CD14-positive monocyte (primary cell): ENCODE results near the gene PLPP7. TPM values are rescaled to one million over a fixed set of nuclear protein-coding genes. Genes with fewer than 3 reads are reported as not detected.

ENCODE experiments used
- DNase-seq, 3 donors: peaks; one replicate each; pipeline ENCODE4 v3.0.0-alpha.2; 2011 to 2022
- H2AFZ ChIP-seq: 2 replicates; pipeline ENCODE4 v1.6.0; 2012; ENCODE audit warnings: mild to moderate bottlenecking, low read depth, low read length, inconsistent platforms; ENCODE audit not compliant: insufficient read depth, poor library complexity, severe bottlenecking
- H3K27ac ChIP-seq, 2 donors: 1 replicate in 1 of 2; 2 replicates in 1 of 2; pipeline ENCODE4 v1.5.1; 2012 to 2013; ENCODE audit warnings: low read length in 2 of 2, control low read depth in 1 of 2, inconsistent platforms in 1 of 2, low read depth in 1 of 2, mild to moderate bottlenecking in 1 of 2
- H3K27me3 ChIP-seq, 2 donors: one replicate each; pipeline versions ENCODE4 v1.6.0 to v1.6.1; 2011 to 2013; ENCODE audit warnings: low read length in 2 of 2; ENCODE audit not compliant: control insufficient read depth in 2 of 2, insufficient read depth in 2 of 2
- H3K36me3 ChIP-seq, 2 donors: replicated peaks in 1 of 2; 1 replicate in 1 of 2; 2 replicates in 1 of 2; pipeline versions ENCODE4 v1.5.1 to v1.6.1; 2012 to 2013; ENCODE audit warnings: low read length in 2 of 2, control low read depth in 1 of 2, inconsistent platforms in 1 of 2, mild to moderate bottlenecking in 1 of 2; ENCODE audit not compliant: insufficient read depth in 2 of 2, control insufficient read depth in 1 of 2
- H3K4me1 ChIP-seq, 2 donors: 1 replicate in 1 of 2; 2 replicates in 1 of 2; pipeline versions ENCODE4 v1.5.1 to v1.6.1; 2012 to 2013; ENCODE audit warnings: low read length in 2 of 2, control low read depth in 1 of 2, inconsistent platforms in 1 of 2, mild to moderate bottlenecking in 1 of 2, moderate library complexity in 1 of 2; ENCODE audit not compliant: insufficient read depth in 2 of 2, control insufficient read depth in 1 of 2
- H3K4me2 ChIP-seq: replicated peaks from 2 replicates; pipeline ENCODE3; 2012; ENCODE audit warnings: low read length, moderate library complexity, mild to moderate bottlenecking; ENCODE audit not compliant: poor library complexity, severe bottlenecking; ENCODE audit errors: extremely low read depth
- H3K4me3 ChIP-seq, 3 experiments: fragments of 200-600 bp in 1 of 3; sonication (generic) in 1 of 3; replicated peaks in 1 of 3; 1 replicate in 2 of 3; 2 replicates in 1 of 3; pipeline ENCODE4 v1.5.1; 2011 to 2013; ENCODE audit warnings: low read length in 3 of 3, mild to moderate bottlenecking in 3 of 3, control low read depth in 2 of 3, low read depth in 2 of 3, inconsistent platforms in 1 of 3, moderate library complexity in 1 of 3
- H3K79me2 ChIP-seq: 2 replicates; pipeline ENCODE4 v1.6.0; 2012; ENCODE audit warnings: mild to moderate bottlenecking, control low read depth, inconsistent platforms, low read length, moderate library complexity; ENCODE audit not compliant: insufficient read depth
- H3K9ac ChIP-seq: 2 replicates; pipeline ENCODE4 v1.6.0; 2017; ENCODE audit warnings: low read length, mild to moderate bottlenecking; ENCODE audit not compliant: insufficient read depth, poor library complexity, severe bottlenecking
- H3K9me3 ChIP-seq, 2 donors: replicated peaks in 1 of 2; 1 replicate in 1 of 2; 2 replicates in 1 of 2; pipeline versions ENCODE4 v1.5.1 to v1.6.1; 2012 to 2013; ENCODE audit warnings: low read length in 2 of 2, control low read depth in 1 of 2; ENCODE audit not compliant: control insufficient read depth in 1 of 2, insufficient read depth in 1 of 2
- H4K20me1 ChIP-seq: 2 replicates; pipeline ENCODE4 v1.6.0; 2012; ENCODE audit warnings: mild to moderate bottlenecking, low read length, control low read depth, moderate library complexity; ENCODE audit not compliant: insufficient read depth
- H3K27ac Mint-ChIP-seq, 7 donors: one replicate each; pipeline ENCODE4 v1.8.0; 2020; ENCODE audit warnings: mild to moderate bottlenecking in 7 of 7, mixed read lengths in 7 of 7, moderate library complexity in 6 of 7, inconsistent platforms in 2 of 7
- H3K27me3 Mint-ChIP-seq, 3 donors: one replicate each; pipeline ENCODE4 v1.8.0; 2021 to 2022; ENCODE audit warnings: low read depth in 3 of 3, mild to moderate bottlenecking in 3 of 3, mixed read lengths in 3 of 3, moderate library complexity in 3 of 3, inconsistent platforms in 1 of 3
- H3K36me3 Mint-ChIP-seq, 2 donors: one replicate each; pipeline ENCODE4 v1.8.0; 2020; ENCODE audit warnings: mixed read lengths in 2 of 2, inconsistent platforms in 1 of 2, mild to moderate bottlenecking in 1 of 2
- H3K4me1 Mint-ChIP-seq: one replicate; pipeline ENCODE4 v1.8.0; 2020; ENCODE audit warnings: mild to moderate bottlenecking, mixed read lengths
- H3K4me3 Mint-ChIP-seq, 2 donors: one replicate each; pipeline ENCODE4 v1.8.0; 2020; ENCODE audit warnings: mild to moderate bottlenecking in 2 of 2, mixed read lengths in 2 of 2, moderate library complexity in 1 of 2
- H3K9me3 Mint-ChIP-seq, 7 donors: one replicate each; pipeline ENCODE4 v1.8.0; 2020 to 2022; ENCODE audit warnings: mixed read lengths in 7 of 7, mild to moderate bottlenecking in 6 of 7, moderate library complexity in 6 of 7, inconsistent platforms in 2 of 7
- CTCF ChIP-seq: fragments of 200-600 bp; IDR thresholded peaks from one replicate; pipeline ENCODE4 v1.8.0; 2022; ENCODE audit warnings: antibody characterized with exemption, mild to moderate bottlenecking
- WGBS: methylation state at CpG from one replicate; pipeline ENCODE4 v1.1.5; 2013; ENCODE audit warnings: missing lambda C conversion rate; ENCODE audit not compliant: insufficient coverage; 5-methylcytosine and 5-hydroxymethylcytosine counted together
- intact Hi-C, 2 donors: fragments of 100-400 bp; cut with micrococcal nuclease; formaldehyde crosslinking; loops; one replicate each; pipeline versions ENCODE4 v1.15.0 to v1.15.1; 2023
- polyA plus RNA-seq, 3 donors: library from polyadenylated mRNA; depleted of rRNA in 1 of 3; unstranded in 2 of 3; stranded (reverse) in 1 of 3; fragments of 300-500 nt in 2 of 3; fragments of >200 nt in 1 of 3; fragmentation: Illumina TruSeq in 2 of 3; gene quantifications; 1 replicate in 2 of 3; 2 replicates in 1 of 3; pipeline ENCODE4 v1.2.3, GENCODE V29; 2012 to 2021

PLPP7 gene
- polyA plus RNA-seq, 3 donors: 1.1 to 3.1 (median 1.5) TPM

DNA sequence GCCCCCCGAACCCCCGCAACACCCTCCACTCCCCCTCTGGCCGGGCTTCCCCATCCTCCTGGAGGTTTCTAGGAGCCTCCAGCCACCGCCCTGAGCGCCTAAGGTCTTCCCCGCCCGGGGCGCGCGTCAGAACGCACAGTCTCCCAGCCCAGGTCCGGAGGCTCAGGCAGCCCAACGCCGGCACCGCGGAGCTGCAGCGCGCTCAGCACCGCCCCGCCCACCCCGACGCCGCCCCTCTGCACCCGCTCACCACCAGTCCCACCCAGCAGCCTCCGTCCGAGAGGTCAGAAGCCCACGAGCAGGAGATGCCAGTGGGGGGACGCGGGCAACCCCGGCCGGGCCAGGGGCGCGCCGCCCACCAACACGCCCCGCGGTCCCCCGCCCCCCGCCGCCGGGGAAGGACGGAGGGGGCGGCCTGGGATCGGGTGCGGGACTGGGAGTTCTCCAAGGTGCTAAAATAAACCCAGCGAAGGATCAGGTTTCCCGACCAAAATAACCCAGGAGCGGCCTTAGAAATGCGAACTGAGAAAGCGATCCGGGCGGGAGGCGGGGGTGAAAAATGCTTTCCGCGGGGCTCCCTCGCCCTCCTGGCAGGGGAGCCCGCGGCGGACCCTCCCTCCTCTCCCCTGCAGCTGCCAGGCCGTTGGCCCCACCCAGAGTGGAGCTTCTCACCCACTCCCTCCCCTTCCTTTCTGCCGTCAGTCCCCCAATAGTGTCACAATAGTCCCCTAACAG lies 6.7 kb upstream of the PLPP7 start:
- H3K9me3 Mint-ChIP-seq: peaks cover 0 to 10% (median 2%) of the 10 kb centered on the region in 7 donors
- Histone ChIP-seq H3K27me3 (peaks cover 7 to 35% of the 10 kb centered on the region in 2 donors), H3K9me3 (peaks cover 0 to 7% of the 10 kb centered on the region in 2 donors), H3K4me1 (peaks cover 32 to 38% of the 10 kb centered on the region in 2 donors), H3K27ac (no peak overlapping the region), H4K20me1 (no peaks in the 10 kb centered on the region), H3K4me2 (peak overlapping the region; percentile 43), H3K9ac (no peak overlapping the region), H3K79me2 (no peaks in the 10 kb centered on the region), H3K4me3 (no peak overlapping the region), H3K36me3 (no peaks in the 10 kb centered on the region), H2AFZ (no peak overlapping the region)
- no peak for TF ChIP-seq CTCF
- H3K36me3 Mint-ChIP-seq: peaks cover 0 to 9% of the 10 kb centered on the region in 2 donors
- intact Hi-C loops: no loop called here
- H3K27me3 Mint-ChIP-seq: peaks cover 37 to 41% (median 39%) of the 10 kb centered on the region in 3 donors
- WGBS: 3% methylated on average over 56 of the region's 61 CpGs
- peaks cover 37% of the 10 kb centered on the region for H3K4me1 Mint-ChIP-seq
- no peak for DNase-seq
- no peak overlapping the region for H3K27ac Mint-ChIP-seq
- peak overlapping the region in 1 of 2 donors; percentile 88 for H3K4me3 Mint-ChIP-seq

- WGBS: 94% methylated on average over 5 of the region's 6 CpGs
- no peak overlapping the region for H3K9ac ChIP-seq
- H3K27ac Mint-ChIP-seq: peak overlapping the region in 1 of 7 donors; percentile 7
These were observed 4.7 kb upstream of the PLPP7 start for GRCh38 chr9:131284856-131285255.

More at GRCh38 chr9:131284856-131285255, 4.7 kb upstream of the PLPP7 start:
- no peaks in the 10 kb centered on the region for H4K20me1 ChIP-seq
- no peak overlapping the region for H3K27ac ChIP-seq
- H3K36me3 ChIP-seq: no peaks in the 10 kb centered on the region
- no peak overlapping the region for H3K4me3 Mint-ChIP-seq
- DNase-seq: no peak
- H3K4me1 Mint-ChIP-seq: peaks cover 19% of the 10 kb centered on the region
- peaks cover 0 to 9% of the 10 kb centered on the region in 2 donors for H3K36me3 Mint-ChIP-seq
- H2AFZ ChIP-seq: no peak overlapping the region
- TF ChIP-seq CTCF: no peak
- H3K9me3 ChIP-seq: peaks cover 0 to 7% of the 10 kb centered on the region in 2 donors
- no peaks in the 10 kb centered on the region for H3K79me2 ChIP-seq
- peaks cover 0 to 10% (median 2%) of the 10 kb centered on the region in 7 donors for H3K9me3 Mint-ChIP-seq
- intact Hi-C loops: no loop called here
- H3K4me3 ChIP-seq: no peak overlapping the region
- peaks cover 37 to 41% (median 39%) of the 10 kb centered on the region in 3 donors for H3K27me3 Mint-ChIP-seq
- no peak overlapping the region for H3K4me2 ChIP-seq
- H3K4me1 ChIP-seq: peaks cover 15 to 21% of the 10 kb centered on the region in 2 donors
- peaks cover 7 to 35% of the 10 kb centered on the region in 2 donors for H3K27me3 ChIP-seq
